ENCODE measurements around the gene JMJD7.

Gene JMJD7

DNA sequence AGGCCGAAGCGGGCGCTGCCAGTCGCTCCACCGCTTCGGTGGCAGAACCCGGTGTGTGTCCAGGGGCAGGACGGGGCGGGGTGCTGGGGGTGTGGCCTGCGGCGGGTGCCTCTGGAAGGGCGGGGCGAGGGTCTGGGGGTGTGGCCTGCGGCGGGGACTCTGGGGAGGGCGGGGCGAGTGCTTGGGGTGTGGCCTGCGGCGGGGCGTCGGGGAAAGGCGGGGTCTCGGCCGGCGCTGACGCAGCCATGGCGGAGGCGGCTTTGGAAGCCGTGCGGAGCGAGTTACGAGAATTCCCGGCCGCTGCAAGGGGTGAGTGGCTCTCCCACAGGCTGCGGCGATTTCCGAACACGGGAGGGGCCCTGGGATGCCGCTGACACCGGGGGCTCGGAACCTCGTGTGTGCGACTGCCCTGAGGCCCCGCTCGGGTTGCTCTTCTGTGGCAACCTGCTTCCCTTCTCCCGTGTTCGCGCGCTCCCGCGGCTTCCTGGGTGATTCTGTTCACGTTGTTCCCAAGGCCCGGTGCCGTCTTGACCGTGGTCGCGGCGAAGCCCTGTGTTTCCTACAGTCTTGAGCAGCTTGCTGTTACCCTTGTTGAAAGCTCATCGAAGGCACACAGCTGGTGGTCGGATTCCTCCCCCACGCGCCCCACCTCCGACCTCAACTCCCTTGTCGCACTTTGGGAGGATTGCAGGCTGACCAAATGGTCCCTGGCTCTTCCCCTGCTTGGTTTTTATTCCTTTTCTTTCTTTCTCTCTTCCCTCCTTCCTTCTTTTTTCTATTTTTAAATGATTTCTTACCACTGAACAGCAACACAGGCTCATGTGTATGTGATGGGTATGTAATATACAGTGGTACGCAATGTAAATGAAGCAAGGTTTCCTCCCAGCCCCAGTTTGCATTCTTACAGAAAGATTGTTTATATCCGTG lies at the start of gene JMJD7:
Gene JMJD7, plus strand, starts transcription at position 213 of the 927 bp plus-strand sequence. Its CDS starts 33 bp downstream, at position 246.
- peak; percentile 43 for DNase-seq

DNA sequence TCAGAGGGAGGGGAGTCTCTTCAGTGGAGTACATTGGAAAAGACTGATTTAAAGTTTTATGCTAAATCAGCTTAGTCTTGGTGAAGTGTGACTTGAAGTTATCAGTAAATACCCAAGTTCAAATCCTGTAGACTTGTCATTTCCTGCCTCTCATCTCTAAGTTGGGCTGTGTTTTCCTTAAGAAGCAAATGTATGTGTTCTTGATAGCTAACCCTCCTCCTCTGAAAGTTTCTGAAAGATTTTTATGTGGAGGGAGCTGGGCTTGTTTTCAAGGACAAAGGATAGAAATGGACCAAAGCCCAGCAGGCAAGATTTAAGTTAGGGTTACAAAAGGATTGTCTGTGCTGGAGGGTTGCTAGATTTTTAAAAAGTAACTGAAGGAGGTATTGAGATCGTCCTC lies 49.4 kb upstream of the JMJD7 start:
- no peak for DNase-seq

DNA sequence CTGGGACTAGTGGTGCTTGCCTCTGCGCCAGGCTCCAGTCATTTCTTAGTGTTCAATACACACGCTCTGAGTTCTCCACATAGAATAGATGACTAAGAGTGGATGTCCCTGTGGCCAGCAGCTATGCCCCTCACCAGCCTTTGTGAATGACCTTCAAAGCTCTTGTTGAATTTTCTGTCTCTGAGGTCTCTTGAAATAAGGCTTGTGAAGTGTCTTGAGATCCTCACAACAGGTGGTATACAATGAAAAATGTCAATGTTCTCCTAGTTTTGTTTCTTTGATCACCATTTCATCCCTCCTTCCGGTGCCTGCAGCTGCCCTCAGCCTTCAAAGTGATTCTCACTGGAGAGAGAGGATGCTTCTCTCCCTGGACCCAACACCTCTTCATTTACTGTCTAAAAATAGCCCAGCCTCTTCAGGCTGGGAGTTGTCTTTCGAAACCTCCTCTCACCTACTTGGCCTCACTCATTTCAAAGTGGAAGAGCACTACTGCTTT lies 48.2 kb upstream of the JMJD7 start:
- DNase-seq: no peak

DNA sequence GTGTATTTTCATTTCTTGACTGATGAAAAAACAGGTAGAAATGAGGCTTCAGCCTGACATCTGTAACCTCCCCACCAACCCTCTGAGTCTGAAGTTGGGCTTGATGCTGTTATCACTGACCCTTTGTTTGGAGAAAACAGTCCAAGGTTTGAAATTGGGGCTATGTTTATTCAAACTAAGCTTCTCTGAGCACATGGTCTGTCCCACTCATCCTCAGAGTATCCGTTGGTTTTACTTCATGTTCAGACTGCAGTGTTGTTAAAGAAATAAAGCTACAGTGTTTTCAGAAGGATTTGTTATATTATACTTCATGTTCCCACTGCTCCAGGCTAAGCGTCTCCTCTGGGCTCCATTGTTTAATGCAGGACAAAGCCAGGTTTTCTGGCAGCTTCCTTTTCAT lies 47.6 kb upstream of the JMJD7 start:
- no peak for DNase-seq

DNA sequence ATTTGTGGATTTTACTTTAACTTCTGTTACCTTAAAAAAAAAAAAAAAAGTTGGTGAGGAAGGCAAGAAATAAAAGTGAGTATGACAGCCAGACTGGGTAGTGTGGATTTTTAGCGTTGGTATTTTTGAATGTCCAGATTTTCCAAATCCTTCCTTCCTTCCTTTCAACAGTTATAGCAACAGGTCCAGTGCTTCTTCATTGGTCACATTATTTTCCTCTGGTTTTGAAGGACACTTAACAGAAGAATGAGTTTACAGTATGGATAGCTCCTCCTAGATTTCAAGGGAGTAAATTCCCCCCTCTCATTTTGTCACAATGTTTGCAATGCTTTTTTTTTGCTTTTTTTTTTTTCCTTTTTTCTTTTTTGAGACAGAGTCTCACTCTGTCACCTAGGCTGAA lies 47.2 kb upstream of the JMJD7 start:
- DNase-seq: no peak

DNA sequence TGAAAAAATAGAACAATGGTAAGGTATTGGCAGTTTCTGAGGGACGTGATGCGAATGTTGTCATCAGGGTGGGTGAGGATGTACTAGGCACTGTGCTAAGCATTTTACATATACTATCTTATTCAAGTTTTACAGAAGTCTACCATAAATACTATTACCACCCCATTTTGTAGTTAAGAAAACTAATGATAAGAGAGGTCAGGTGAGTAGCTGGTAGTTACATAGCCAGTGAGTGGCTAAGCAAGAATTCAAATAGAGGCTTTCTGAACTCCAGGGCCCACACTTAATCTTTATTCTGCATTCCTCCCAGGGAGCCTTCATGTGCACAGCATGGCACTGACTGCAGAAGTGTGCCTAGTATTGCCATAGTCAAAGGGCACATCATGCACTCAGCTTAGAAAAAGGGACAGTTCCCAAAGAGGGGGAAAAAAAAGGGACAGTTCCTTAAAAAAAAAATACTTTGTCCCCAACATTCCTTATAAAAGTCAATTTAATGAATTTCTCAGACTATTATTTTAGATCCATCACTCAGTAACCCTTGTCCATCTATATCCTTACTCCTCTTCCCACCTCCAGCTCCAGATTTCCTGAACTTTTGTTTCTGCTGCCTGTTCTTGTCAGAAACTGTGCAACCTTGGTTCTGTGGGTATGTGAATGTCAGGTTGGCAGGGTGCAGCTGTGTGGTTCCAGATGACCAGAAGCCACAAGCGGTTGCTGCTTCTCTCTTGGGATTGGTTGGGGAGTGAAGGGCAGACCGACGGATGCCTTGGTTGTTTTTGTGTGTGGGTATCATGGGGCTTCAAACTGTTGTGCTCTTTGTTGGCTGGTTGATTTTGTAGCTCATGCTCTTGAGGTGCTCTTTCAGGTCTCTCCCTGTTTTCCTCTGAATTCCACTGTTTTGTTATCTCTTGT lies 45.3 kb upstream of the JMJD7 start:
- no peak for DNase-seq

DNA sequence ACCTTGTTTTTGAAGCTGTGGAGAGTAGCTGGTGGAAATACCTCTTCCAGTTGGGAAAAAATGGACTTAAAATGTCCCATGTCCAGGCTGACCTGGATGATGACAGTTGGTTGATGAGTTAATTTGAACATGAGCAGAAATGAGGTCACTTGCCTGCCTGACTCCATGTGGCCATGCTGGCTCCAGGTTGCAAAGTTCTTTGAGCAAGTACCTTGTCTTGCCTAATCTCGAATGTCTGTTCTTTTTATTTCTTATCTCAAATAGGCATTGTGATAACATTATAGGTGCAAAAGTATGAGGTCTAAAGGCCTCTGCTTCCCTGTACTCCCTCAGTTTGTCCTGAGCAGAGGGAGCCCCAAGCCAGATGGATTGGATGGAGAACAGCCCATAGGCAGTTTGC lies 44.6 kb upstream of the JMJD7 start:
- no peak for DNase-seq

DNA sequence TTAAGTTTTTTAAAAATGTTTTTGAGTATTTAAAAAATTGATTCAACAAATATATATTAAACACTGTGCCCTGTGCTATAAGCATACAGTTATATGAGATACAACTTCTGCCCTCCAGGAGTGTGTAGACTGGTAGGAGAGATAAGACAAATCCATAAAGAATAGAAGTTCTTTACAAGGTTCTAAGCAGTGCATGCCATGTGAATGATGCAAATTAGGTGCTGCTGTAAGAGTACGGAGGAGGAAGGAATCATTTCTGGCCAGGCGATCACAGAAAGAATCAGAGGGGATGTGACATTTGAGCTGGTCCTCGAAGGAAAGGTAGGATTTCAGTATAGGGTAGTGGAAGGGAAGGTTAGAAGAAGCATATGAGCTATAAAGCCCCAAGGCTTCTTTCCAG lies 39.6 kb upstream of the JMJD7 start:
- DNase-seq: no peak

DNA sequence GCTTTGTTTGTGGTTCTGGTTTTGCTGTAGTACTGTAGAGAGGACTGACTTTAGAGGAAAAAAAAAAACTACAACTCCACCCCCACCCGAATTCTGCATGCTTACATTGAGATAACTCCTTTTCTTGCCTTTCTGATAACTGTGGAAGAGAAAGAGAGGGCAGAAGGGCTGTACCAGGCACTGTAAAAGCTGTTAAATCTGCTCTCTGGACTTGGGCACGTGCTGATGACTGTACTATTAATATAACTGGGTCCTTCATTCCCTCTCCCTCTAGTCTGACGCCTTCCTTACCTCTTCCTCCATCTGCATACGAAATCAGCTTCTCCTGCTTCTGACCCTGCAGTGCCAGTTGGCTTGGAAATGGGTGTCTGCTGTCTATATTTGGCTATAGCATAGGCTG lies 38.7 kb upstream of the JMJD7 start:
- no peak for DNase-seq

DNA sequence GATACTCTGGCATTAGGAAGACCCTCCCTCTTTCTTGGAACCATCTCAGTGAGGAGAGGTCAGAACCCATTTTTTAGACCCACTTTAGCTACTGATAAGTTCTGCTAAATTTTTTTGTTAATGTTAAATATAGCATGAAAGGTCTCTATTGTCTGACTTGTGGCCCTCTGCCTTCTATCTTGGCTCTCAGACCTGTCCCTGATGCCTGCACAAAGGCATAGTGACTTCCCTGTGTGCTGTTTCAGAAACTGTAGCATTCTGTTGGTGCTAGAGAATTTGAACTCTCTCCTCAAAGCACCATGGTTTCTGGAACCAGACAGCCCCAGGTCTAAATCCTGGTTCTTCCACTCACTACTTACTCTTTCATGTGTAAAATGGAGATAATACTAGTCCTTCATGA lies 38.2 kb upstream of the JMJD7 start:
- no peak for DNase-seq

DNA sequence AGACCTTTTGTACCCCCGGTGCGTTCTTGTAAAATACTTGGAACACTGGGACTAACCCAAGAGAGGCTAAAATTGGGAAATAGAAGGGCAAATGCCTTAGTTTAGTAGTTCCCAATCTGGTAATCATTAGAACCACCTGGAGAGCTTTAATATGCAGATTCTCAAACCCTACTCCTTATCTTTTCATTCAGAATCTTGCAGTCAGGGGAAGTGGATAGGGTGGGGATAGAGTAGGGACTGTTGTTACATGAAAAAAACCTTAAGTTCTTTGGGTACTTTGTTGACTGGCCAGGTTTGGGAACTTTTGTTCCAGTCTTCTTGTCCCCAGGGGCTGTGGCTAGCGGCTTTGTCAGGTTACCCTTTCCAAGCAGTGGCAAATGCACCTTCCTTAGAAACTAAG lies 37.7 kb upstream of the JMJD7 start:
- no peak for DNase-seq

DNA sequence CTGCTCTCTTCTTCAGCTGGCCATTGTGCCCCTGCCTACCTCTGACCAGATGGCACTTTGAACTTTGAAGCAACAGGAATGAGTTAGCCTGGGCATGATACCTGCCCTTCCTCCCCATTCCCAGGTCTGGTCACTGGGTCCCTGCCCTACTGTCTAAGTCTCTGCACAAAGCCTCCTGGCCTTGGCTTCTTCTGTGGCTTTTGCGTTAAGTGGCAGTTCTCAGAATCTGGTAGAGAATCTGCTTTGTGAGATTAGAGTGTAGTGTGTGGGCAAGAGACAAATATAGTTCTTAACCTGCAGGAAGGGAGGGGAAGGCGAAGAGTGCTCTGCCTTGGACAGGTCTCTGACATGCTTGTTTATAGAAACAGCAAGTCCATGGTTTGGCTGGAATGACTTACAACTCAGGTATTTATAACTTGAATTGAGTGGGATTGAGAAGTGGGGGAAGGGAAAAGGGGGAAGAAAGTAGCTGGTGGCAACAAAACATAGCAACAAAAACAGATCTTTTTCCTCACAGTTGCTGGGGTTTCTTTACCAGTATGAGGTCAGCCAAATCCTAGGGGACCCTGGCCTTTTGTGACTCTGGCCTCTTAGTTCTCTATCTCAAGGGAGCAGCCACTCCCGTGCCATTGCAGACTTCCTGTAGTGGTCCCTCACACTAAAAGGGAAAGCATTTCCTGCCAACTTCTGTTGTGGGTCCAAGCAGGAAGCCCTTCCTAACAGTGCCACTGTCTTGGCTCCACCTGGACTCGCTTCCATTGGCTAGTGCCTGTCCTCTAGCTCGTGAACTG lies 36.9 kb upstream of the JMJD7 start:
- no peak for DNase-seq

DNA sequence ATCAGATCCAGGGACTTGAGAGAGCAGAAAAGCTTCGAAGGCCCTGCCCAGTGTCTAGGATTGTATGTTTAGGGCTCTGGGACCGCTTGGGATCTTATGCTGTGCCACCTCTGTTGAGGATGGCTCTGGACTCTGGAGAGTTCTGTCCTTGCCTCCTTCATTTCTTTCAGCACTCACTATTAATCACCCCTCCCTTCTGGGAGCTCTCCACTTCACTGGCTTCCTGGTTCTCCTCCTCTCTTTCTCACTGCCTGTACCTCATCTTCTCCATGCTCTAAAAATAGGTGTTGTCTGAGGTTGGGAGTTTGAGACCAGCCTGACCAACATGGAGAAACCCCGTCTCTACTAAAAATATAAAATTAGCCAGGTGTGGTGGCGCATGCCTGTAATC lies 36.4 kb upstream of the JMJD7 start:
- DNase-seq: no peak

DNA sequence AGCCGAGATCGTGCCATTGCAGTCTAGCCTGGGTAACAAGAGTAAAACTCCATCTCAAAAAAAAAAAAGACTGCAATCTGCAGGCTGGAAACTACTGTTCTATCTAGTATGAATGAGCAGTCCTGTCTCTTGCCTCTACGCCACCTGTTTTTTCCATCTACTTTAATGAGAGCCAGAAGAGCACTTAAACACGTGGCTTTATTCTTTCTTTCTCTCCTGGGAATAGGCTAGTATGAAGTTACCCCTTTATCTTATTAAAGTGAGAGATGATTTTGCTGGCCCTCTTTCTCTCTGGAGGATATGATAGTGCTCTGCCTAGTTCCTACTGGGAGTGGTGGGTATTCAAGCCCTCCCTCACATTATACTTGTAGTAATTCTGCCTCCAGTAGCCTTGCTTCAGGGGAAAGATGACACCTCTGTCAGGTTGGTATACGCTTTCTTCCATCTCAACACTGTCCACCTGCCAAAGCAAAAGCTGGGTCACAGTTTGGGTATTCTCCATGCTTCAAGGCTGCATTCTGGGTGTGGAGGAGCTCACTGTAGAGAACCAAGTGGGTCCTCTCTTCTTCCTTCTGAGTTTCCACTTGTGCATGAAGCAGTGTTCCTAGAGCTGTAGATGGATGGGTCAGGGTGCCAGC lies 35.8 kb upstream of the JMJD7 start:
- DNase-seq: no peak

DNA sequence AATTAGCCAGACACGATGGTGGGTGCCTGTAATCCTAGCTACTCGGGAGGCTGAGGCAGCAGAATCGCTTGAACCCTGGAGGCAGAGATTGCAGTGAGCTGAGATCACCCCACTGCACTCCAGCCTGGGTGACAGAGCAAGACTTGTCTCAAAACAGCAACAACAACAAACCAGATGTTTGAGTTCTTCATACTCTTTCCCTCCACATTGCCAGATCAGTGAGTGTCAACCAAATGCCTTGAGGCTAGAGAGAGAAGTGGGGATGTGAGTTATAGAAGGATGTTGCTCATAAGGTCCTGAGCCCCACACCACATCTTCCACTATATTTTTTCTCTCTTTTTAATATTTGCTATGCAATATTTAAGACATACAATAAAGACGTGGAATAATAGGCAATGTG lies 33.8 kb upstream of the JMJD7 start:
- no peak for DNase-seq

DNA sequence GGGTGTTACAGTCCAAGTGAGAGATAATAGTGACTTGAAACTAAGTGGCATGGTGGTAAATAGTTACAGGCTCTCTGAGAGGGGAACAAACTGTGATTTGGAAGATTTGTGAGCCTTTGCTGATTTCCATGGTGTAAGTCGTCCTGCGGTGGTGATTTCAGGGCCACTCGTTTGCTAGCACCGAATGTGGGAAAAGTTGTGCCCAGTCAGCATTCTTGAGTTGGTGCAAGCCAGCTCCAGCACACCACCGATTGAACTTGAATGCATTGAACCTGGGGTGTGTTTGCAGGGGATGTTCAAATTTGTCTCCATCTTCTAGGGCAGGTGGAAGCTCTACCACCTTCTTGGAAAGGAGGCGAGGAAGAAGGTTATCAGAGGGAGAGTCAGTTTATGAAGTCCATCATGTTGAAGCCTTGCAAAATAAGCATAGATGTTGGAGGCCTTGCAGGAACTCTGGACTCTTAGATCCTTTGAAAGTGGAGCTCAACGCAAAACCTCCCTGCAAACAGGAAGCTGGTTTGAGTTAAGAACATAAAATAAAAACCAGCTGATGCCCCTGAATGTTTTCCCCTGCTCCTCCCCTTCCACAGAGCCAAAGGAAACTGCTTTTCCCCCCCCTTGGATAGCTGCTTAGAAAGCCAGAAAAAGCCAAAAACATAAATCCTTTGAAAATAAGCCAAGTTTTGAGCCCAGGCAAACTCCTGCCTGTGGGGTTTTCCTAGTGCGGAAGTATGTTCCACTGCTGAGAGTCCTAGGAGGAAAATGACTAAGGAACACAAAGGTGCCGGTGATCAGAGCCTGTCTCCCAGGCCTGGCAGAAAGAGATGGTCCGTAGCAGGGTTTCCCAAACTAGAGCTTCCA lies 31.7 kb upstream of the JMJD7 start:
- DNase-seq: no peak

DNA sequence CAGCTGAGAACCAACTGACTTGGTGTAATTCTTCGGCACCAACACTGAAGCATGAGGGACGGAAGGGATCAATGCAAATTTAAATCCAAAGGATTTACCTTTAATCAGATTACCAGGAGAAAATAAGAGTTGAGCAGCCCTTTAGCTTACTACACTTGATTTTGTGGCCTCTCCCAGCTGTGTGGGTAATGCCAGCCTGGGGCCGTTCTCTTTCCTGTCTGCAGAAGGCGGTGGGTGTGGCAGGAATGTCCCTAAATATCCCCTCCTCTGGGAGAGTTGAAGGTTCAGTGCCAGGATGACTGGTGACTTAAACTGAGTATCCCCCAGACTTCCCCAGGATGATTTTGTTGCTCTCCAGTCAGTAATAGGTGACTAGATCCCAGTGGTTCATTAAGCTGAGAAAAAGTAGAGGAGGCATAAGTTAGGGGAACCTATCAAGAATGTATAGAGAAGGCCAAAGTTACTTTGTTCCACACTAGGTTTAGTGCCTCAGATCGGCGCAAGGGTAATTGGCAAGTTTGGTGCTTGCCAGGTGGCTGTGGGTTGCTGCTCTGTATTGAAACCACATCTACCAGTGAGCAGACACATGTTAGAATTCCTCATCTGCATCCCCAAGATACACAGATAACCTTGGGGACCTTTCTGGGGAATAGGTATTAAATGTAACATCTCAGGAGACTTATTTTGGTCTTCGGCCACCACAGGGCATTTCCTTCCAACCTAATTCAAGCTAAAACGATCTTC lies 30.5 kb upstream of the JMJD7 start:
- no peak for DNase-seq

DNA sequence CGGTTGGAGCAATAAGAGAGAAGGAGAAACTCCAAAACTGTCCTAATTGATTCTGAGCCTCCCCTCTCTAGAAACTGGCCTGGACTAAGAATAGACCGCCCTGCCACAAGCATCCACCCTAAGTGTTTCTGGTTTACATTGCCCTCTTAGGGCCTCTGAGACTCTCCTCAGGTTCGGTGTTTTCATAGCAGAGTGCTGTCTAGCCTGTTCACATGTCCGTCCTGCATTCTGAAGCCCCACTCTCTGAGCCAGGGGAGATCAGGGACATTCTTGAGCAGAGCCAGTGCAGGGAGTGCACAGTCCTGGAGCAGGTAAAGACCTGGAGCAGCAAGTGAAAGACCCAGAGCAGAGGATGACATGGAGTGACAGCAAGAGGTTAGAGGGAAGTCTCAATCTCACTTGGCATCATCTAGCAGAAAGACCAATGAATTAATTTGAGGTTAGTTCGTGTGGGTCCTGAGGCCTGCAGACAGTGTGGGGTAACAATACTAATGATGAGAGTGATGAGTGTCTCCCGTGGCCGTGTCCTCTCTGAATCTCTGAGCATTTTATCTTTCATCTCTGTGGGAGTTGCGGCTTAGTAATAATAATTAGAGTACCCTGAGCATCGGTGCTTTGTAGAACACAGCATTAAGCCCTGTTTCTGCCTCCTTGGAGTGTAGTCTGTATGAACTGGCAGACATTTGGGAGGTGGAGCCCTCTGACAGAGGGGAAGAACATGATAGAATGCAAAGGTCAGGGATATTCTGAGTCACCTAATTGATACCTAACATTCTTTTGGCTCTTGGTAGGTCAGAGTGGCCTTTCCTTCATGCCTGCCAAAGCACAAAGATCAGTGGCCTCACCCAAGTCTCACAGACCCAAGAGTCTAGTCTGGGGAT lies 29.0 kb upstream of the JMJD7 start:
- no peak for DNase-seq

DNA sequence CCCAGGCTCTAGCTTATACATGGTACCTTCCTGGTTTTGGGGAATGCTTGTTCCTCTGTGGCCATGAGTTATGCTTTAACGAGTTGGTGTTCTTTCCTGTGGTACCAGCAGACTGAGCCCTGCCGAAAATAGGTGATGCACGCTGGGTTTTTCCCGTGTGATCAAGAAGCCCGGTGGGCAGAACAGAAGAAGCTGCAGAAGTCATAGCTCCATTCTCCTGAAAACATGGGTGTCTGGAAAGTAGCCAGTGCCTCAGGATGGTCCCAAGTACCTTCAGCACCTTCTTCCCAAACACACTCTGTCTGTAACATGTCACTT lies 28.4 kb upstream of the JMJD7 start:
- DNase-seq: no peak

DNA sequence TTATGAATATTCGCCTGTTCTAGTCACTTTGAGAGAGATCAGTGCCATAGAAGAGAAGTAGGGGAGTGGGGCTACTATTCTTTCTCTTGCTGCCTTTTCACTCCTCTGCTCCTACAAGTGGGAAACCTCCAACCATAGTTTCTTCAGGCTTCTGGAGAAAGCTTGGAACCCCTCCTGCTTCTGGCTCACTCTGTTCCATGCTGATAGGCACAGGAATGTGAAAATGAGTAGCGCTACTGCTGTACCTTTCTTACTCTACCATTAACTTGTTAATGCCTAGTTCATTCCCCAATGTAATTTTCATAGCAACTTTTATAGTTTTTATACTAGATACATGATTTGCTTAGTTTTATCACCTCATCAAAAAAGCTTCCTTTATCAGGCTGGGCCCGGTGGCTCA lies 26.7 kb upstream of the JMJD7 start:
- DNase-seq: no peak
